ENCODE results near the gene NTM. TPM values are rescaled to one million over a fixed set of nuclear protein-coding genes. Genes with fewer than 3 reads are reported as not detected.

NTM gene
- polyA plus RNA-seq, 1 donor from 2014 or later = 39.4 TPM

DNA sequence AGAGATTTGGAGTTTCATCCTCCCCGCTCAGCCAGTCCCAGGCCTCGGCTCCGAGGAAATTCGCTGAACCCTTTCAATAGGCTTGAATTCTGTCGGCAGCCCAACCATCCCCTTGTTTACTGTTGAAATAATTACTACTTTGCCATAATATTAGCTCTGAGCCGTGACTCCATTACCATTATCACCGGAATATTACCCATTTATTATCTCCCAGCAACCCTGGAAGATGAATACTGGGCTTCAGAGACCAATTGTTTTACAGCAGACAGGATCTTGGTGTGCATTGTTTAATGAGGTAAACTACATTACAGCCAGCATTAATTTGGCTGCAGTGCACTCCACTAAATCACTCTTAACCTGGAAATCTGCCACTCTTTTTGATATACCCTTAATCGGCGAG lies 867.4 kb downstream of the NTM start:
- no peak for TF ChIP-seq EZH2 (IDR thresholded peaks at IDR 0.05; ENCODE audit: borderline replicate concordance, insufficient read depth, low read length, poor library complexity, severe bottlenecking)
- TF ChIP-seq POLR2AphosphoS5 (IDR thresholded peaks at IDR 0.05) = no peak
- TF ChIP-seq EP300 (conservative IDR thresholded peaks at IDR 0.05; ENCODE audit: poor library complexity, severe bottlenecking) = no peak
- TF ChIP-seq, protein P1, sequence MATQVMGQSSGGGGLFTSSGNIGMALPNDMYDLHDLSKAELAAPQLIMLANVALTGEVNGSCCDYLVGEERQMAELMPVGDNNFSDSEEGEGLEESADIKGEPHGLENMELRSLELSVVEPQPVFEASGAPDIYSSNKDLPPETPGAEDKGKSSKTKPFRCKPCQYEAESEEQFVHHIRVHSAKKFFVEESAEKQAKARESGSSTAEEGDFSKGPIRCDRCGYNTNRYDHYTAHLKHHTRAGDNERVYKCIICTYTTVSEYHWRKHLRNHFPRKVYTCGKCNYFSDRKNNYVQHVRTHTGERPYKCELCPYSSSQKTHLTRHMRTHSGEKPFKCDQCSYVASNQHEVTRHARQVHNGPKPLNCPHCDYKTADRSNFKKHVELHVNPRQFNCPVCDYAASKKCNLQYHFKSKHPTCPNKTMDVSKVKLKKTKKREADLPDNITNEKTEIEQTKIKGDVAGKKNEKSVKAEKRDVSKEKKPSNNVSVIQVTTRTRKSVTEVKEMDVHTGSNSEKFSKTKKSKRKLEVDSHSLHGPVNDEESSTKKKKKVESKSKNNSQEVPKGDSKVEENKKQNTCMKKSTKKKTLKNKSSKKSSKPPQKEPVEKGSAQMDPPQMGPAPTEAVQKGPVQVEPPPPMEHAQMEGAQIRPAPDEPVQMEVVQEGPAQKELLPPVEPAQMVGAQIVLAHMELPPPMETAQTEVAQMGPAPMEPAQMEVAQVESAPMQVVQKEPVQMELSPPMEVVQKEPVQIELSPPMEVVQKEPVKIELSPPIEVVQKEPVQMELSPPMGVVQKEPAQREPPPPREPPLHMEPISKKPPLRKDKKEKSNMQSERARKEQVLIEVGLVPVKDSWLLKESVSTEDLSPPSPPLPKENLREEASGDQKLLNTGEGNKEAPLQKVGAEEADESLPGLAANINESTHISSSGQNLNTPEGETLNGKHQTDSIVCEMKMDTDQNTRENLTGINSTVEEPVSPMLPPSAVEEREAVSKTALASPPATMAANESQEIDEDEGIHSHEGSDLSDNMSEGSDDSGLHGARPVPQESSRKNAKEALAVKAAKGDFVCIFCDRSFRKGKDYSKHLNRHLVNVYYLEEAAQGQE (IDR thresholded peaks at IDR 0.05; ENCODE audit: borderline replicate concordance) = no peak
- TF ChIP-seq, protein P2, sequence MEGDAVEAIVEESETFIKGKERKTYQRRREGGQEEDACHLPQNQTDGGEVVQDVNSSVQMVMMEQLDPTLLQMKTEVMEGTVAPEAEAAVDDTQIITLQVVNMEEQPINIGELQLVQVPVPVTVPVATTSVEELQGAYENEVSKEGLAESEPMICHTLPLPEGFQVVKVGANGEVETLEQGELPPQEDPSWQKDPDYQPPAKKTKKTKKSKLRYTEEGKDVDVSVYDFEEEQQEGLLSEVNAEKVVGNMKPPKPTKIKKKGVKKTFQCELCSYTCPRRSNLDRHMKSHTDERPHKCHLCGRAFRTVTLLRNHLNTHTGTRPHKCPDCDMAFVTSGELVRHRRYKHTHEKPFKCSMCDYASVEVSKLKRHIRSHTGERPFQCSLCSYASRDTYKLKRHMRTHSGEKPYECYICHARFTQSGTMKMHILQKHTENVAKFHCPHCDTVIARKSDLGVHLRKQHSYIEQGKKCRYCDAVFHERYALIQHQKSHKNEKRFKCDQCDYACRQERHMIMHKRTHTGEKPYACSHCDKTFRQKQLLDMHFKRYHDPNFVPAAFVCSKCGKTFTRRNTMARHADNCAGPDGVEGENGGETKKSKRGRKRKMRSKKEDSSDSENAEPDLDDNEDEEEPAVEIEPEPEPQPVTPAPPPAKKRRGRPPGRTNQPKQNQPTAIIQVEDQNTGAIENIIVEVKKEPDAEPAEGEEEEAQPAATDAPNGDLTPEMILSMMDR (IDR thresholded peaks at IDR 0.05; ENCODE audit: poor library complexity, severe bottlenecking) = no peak
- TF ChIP-seq TAF1 (IDR thresholded peaks at IDR 0.05; ENCODE audit: low read depth) = no peak
- no peak for TF ChIP-seq RAD21 (conservative IDR thresholded peaks at IDR 0.05)
- no peak for TF ChIP-seq SMC3 (conservative IDR thresholded peaks at IDR 0.05; ENCODE audit: poor library complexity)
- TF ChIP-seq MXI1 (conservative IDR thresholded peaks at IDR 0.05; ENCODE audit: poor library complexity, severe bottlenecking) = no peak
- Histone ChIP-seq H3F3A (ENCODE audit: insufficient read depth, low read length, poor library complexity, severe bottlenecking) (no peaks in the 10 kb centered on the region), H3K9me2 (ENCODE audit: insufficient read depth, low read length) (no peaks in the 10 kb centered on the region), H3K9me3 (ENCODE audit: low read length) (no peaks in the 10 kb centered on the region), H3K4me2 (ENCODE audit: low read length) (no peak overlapping the region), H3K36me3 (ENCODE audit: insufficient read depth, low read length) (no peaks in the 10 kb centered on the region), H3K4me3 (ENCODE audit: low read length) (no peak overlapping the region), H3K9ac (ENCODE audit: low read length) (no peak overlapping the region), H3K79me2 (replicated peaks; ENCODE audit: insufficient read depth, low read length) (no peaks in the 10 kb centered on the region), H4K20me1 (ENCODE audit: insufficient read depth) (no peaks in the 10 kb centered on the region), H3K27me3 (ENCODE audit: insufficient read depth, low read depth, low read length) (no peaks in the 10 kb centered on the region), H2AFZ (ENCODE audit: low read depth, low read length) (no peak overlapping the region), H3K27ac (ENCODE audit: low read length) (no peak overlapping the region)

GRCh38 chr11:132238331-132238866 lies 868.0 kb downstream of the NTM start:
- no peaks in the 10 kb centered on the region for H4K20me1 ChIP-seq (ENCODE audit: insufficient read depth)

More at GRCh38 chr11:132238331-132238866, 868.0 kb downstream of the NTM start:
- H3K27me3 ChIP-seq (ENCODE audit: insufficient read depth, low read depth, low read length) = no peaks in the 10 kb centered on the region
- no peaks in the 10 kb centered on the region for H3K9me3 ChIP-seq (ENCODE audit: low read length)
- H3K36me3 ChIP-seq (ENCODE audit: insufficient read depth, low read length) = no peaks in the 10 kb centered on the region
- no peak for TF ChIP-seq TAF1 (IDR thresholded peaks at IDR 0.05; ENCODE audit: low read depth)
- no peak for TF ChIP-seq EZH2 (IDR thresholded peaks at IDR 0.05; ENCODE audit: borderline replicate concordance, insufficient read depth, low read length, poor library complexity, severe bottlenecking)
- TF ChIP-seq POLR2AphosphoS5 (IDR thresholded peaks at IDR 0.05) = no peak
- TF ChIP-seq RAD21 (conservative IDR thresholded peaks at IDR 0.05) = no peak
- no peak for TF ChIP-seq EP300 (conservative IDR thresholded peaks at IDR 0.05; ENCODE audit: poor library complexity, severe bottlenecking)
- no peak for TF ChIP-seq SMC3 (conservative IDR thresholded peaks at IDR 0.05; ENCODE audit: poor library complexity)
- TF ChIP-seq, protein P2 (IDR thresholded peaks at IDR 0.05; ENCODE audit: poor library complexity, severe bottlenecking) = no peak
- TF ChIP-seq, protein P1 (IDR thresholded peaks at IDR 0.05; ENCODE audit: borderline replicate concordance) = no peak
- no peak for TF ChIP-seq MXI1 (conservative IDR thresholded peaks at IDR 0.05; ENCODE audit: poor library complexity, severe bottlenecking)
- H3F3A ChIP-seq (ENCODE audit: insufficient read depth, low read length, poor library complexity, severe bottlenecking) = no peaks in the 10 kb centered on the region
- H3K9ac ChIP-seq (ENCODE audit: low read length) = no peak overlapping the region
- no peak overlapping the region for H3K4me3 ChIP-seq (ENCODE audit: low read length)
- no peaks in the 10 kb centered on the region for H3K79me2 ChIP-seq (replicated peaks; ENCODE audit: insufficient read depth, low read length)
- H3K4me2 ChIP-seq (ENCODE audit: low read length) = no peak overlapping the region
- H2AFZ ChIP-seq (ENCODE audit: low read depth, low read length) = no peak overlapping the region
- H3K27ac ChIP-seq (ENCODE audit: low read length) = no peak overlapping the region
- H3K9me2 ChIP-seq (ENCODE audit: insufficient read depth, low read length) = no peaks in the 10 kb centered on the region

Measured in neural cell (in vitro differentiated cells).